Progenitor cell of endocrine pancreas (in vitro differentiated cells): ENCODE data around the gene S1PR3. TPM values are rescaled to one million over a fixed set of nuclear protein-coding genes. Genes with fewer than 3 reads are reported as not detected.
A peak's percentile ranks its signal among the peaks of the same experiment; 100 is the strongest.

Experiments
- DNase-seq: peaks from one replicate; pipeline ENCODE4 v3.0.0; 2021; ENCODE audit warnings: low spot score; ENCODE audit not compliant: unreplicated experiment
- H3K27ac Mint-ChIP-seq: 2 replicates; pipeline ENCODE4 v1.8.0; 2021; ENCODE audit warnings: mild to moderate bottlenecking, moderate library complexity, mixed read lengths
- H3K27me3 Mint-ChIP-seq: 2 replicates; pipeline ENCODE4 v1.8.0; 2021; ENCODE audit warnings: mixed read lengths
- H3K36me3 Mint-ChIP-seq: 2 replicates; pipeline ENCODE4 v1.8.0; 2022; ENCODE audit warnings: mixed read lengths; ENCODE audit not compliant: insufficient read depth
- H3K4me1 Mint-ChIP-seq: 2 replicates; pipeline ENCODE4 v1.8.0; 2021; ENCODE audit warnings: low read depth, mixed read lengths
- H3K4me3 Mint-ChIP-seq: 2 replicates; pipeline ENCODE4 v1.8.0; 2021; ENCODE audit warnings: low read depth, mild to moderate bottlenecking, moderate library complexity, mixed read lengths
- H3K9me3 Mint-ChIP-seq: 2 replicates; pipeline ENCODE4 v1.8.0; 2021; ENCODE audit warnings: low read depth, mixed read lengths
- total RNA-seq: library from RNA; stranded (reverse); gene quantifications from 2 replicates; pipeline ENCODE4 v1.2.1, GENCODE V29; 2021
- TF ChIP-seq, protein P1 (sequence below): fragments of 200-600 bp; sonication (generic); IDR thresholded peaks from one replicate; pipeline ENCODE4 v1.5.0; 2021; ENCODE audit warnings: antibody characterized with exemption, mild to moderate bottlenecking; ENCODE audit not compliant: unreplicated experiment

S1PR3 gene
- total RNA-seq, 1 donor from 2014 or later = 1.6 TPM

- DNase-seq = no peak
- Mint-ChIP-seq H3K36me3 (no peaks in the 10 kb centered on the region), H3K4me3 (no peak overlapping the region), H3K9me3 (peaks cover 7% of the 10 kb centered on the region), H3K27ac (no peak overlapping the region), H3K4me1 (no peaks in the 10 kb centered on the region), H3K27me3 (no peaks in the 10 kb centered on the region)
- TF ChIP-seq, protein P1, sequence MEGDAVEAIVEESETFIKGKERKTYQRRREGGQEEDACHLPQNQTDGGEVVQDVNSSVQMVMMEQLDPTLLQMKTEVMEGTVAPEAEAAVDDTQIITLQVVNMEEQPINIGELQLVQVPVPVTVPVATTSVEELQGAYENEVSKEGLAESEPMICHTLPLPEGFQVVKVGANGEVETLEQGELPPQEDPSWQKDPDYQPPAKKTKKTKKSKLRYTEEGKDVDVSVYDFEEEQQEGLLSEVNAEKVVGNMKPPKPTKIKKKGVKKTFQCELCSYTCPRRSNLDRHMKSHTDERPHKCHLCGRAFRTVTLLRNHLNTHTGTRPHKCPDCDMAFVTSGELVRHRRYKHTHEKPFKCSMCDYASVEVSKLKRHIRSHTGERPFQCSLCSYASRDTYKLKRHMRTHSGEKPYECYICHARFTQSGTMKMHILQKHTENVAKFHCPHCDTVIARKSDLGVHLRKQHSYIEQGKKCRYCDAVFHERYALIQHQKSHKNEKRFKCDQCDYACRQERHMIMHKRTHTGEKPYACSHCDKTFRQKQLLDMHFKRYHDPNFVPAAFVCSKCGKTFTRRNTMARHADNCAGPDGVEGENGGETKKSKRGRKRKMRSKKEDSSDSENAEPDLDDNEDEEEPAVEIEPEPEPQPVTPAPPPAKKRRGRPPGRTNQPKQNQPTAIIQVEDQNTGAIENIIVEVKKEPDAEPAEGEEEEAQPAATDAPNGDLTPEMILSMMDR = no peak
These were observed 22.9 kb downstream of the S1PR3 start for GRCh38 chr9:89014153-89014552.

- no peaks in the 10 kb centered on the region for H3K27me3 Mint-ChIP-seq
- H3K27ac Mint-ChIP-seq = no peak overlapping the region
- H3K4me1 Mint-ChIP-seq = no peaks in the 10 kb centered on the region
- H3K36me3 Mint-ChIP-seq = no peaks in the 10 kb centered on the region
- H3K9me3 Mint-ChIP-seq = peaks cover 7% of the 10 kb centered on the region
- TF ChIP-seq, protein P1 = no peak
- no peak for DNase-seq
- no peak overlapping the region for H3K4me3 Mint-ChIP-seq
These were observed 24.1 kb downstream of the S1PR3 start for GRCh38 chr9:89015336-89015735.

DNA sequence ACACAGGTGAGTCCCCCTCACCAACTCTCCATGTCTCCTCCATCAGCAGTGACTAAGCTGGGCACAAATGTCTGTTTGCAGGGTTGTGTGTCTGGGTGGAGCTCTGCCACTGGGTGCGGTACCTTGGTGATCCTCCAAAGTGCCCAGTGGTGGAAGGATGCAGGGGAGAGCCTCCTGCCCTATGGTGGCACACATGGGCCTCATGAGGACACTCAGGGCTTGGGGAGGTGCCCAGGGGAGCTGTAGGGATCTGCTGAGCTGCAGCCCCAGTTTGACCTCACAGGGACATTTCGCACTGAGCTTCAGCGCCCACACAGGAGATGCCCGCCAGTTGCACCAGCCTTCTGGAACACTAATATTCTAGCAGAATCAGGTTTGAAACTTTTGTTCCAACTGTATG, 29.5 kb downstream of the S1PR3 start:
- no peak for DNase-seq
- Mint-ChIP-seq H3K27ac (no peak overlapping the region), H3K36me3 (no peaks in the 10 kb centered on the region), H3K4me3 (no peak overlapping the region), H3K27me3 (no peaks in the 10 kb centered on the region), H3K9me3 (peaks cover 7% of the 10 kb centered on the region), H3K4me1 (peaks cover 15% of the 10 kb centered on the region)
- TF ChIP-seq, protein P1 = no peak

GRCh38 chr9:89021154-89021803, 30.0 kb downstream of the S1PR3 start:
- TF ChIP-seq, protein P1 = no peak
- H3K27me3 Mint-ChIP-seq = no peaks in the 10 kb centered on the region
- H3K27ac Mint-ChIP-seq = peak overlapping the region; percentile 26
- peaks cover 7% of the 10 kb centered on the region for H3K9me3 Mint-ChIP-seq
- DNase-seq = no peak
- H3K36me3 Mint-ChIP-seq = no peaks in the 10 kb centered on the region
- H3K4me1 Mint-ChIP-seq = peaks cover 15% of the 10 kb centered on the region
- no peak overlapping the region for H3K4me3 Mint-ChIP-seq

DNA sequence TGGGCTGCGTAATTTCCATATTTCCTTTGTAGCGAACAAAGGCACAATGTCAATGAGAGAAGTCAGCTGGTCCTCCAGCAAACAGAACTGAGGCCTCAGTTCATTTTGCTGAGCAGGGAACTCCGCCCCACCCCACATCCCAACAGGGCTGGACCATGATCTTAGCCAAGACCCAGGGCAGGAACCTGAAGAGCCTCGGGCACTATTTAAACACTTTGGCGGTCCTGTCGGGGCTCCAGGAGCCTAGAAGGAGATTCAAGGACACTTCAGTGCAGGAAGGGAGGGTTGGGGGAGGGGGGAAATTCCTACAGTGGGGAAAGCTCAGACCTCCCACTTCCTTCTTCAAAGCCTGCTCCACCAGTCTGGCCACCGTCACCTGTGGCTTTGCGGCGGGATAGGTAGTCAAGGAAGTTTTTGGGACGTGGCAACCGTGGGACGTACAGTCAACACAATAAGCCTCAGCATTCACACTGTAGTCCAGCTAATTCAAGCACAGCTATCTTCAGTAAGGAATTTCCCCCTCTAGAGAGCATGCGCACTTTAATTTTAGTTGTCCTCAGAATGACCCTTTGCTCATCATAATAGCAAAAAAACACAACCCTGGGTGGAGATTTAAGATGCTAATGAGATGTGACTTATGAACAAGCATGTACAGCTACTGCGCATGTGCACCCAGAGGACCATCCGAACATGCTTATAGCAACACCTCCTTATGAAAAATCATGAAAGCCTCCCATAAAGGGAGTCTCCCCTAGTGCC, 30.9 kb downstream of the S1PR3 start:
- Mint-ChIP-seq H3K27ac (peak overlapping the region; percentile 26), H3K9me3 (peaks cover 7% of the 10 kb centered on the region), H3K4me3 (no peak overlapping the region), H3K4me1 (peaks cover 15% of the 10 kb centered on the region), H3K36me3 (no peaks in the 10 kb centered on the region), H3K27me3 (no peaks in the 10 kb centered on the region)
- TF ChIP-seq, protein P1 = no peak
- no peak for DNase-seq
